Midbrain (tissue), 1 donor: ENCODE data around the gene CABCOCO1.

Source experiments
- DNase-seq: peaks from one replicate; lab custom pipeline; 2025; lab: John Stamatoyannopoulos, UW

The CABCOCO1 gene

GRCh38 chr10:61784354-61785133, 121.8 kb downstream of the CABCOCO1 start:
- DNase-seq, result no peak

GRCh38 chr10:61785473-61786105, 122.9 kb downstream of the CABCOCO1 start:
- DNase-seq, result no peak

GRCh38 chr10:61786728-61787127, 124.0 kb downstream of the CABCOCO1 start:
- DNase-seq, result no peak

GRCh38 chr10:61787170-61787569, 124.4 kb downstream of the CABCOCO1 start:
- DNase-seq, result no peak

GRCh38 chr10:61789031-61789430, 126.3 kb downstream of the CABCOCO1 start:
- no peak for DNase-seq

GRCh38 chr10:61791216-61791615, 128.5 kb downstream of the CABCOCO1 start:
- no peak for DNase-seq

- no peak for DNase-seq
These were observed 129.5 kb downstream of the CABCOCO1 start for GRCh38 chr10:61792097-61792716.

- DNase-seq, result no peak
These were observed 130.2 kb downstream of the CABCOCO1 start for GRCh38 chr10:61792921-61793320.

GRCh38 chr10:61793760-61794703, 131.3 kb downstream of the CABCOCO1 start:
- DNase-seq, result no peak

- no peak for DNase-seq
These were observed 132.4 kb downstream of the CABCOCO1 start for GRCh38 chr10:61795147-61795546.

- no peak for DNase-seq
These were observed 132.8 kb downstream of the CABCOCO1 start for GRCh38 chr10:61795551-61795950.

- DNase-seq, result no peak
These were observed 134.1 kb downstream of the CABCOCO1 start for GRCh38 chr10:61796785-61797184.

GRCh38 chr10:61797304-61798153, 134.8 kb downstream of the CABCOCO1 start:
- no peak for DNase-seq

GRCh38 chr10:61798713-61799112, 136.0 kb downstream of the CABCOCO1 start:
- DNase-seq, result no peak

- no peak for DNase-seq
These were observed 138.8 kb downstream of the CABCOCO1 start for GRCh38 chr10:61801484-61801883.

- DNase-seq, result no peak
These were observed 140.5 kb downstream of the CABCOCO1 start for GRCh38 chr10:61803269-61803668.

GRCh38 chr10:61804414-61804813, 141.7 kb downstream of the CABCOCO1 start:
- no peak for DNase-seq

- no peak for DNase-seq
These were observed 142.4 kb downstream of the CABCOCO1 start for GRCh38 chr10:61805091-61805490.

- no peak for DNase-seq
These were observed 147.5 kb downstream of the CABCOCO1 start for GRCh38 chr10:61810263-61810662.

- no peak for DNase-seq
These were observed 149.5 kb downstream of the CABCOCO1 start for GRCh38 chr10:61812052-61812721.
